Hematopoietic multipotent progenitor cell treated with erythropoietin and hydrocortisone succinate and interleukin-3 and kit ligand, for 17 days (in vitro differentiated cells): ENCODE measurements around the gene AMY2B.
"Not testable (repeated sequence)": the region's sequence is repeated elsewhere in the genome, so short reads cannot be mapped to it uniquely, and the experiment has no call there.

ENCODE experiments used
- DNase-seq: peaks from one replicate; pipeline ENCODE4 v3.0.0-alpha.2; 2015; ENCODE audit warnings: low spot score

Gene AMY2B

DNA sequence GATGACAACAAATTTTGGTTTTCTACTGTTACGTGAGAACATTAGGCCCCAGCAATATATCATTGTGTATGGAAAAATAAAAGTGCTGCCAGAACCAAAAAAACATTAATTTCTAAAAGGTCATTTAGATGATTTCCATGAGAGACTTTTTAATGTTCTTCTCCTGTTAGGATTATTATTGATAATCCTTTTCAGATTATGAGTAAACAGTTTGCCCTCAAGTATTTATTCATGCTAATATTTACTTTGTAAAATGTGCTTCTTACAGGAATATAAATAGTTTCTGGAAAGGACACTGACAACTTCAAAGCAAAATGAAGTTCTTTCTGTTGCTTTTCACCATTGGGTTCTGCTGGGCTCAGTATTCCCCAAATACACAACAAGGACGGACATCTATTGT is at the start of gene AMY2B:
Gene AMY2B (plus strand): TSS at position 301 of the 400 bp plus-strand sequence. CDS start 14 bp downstream, at position 315.
- DNase-seq = not testable (repeated sequence)

- DNase-seq = no peak
Observed at GRCh38 chr1:103523346-103523745, 48.0 kb upstream of the AMY2B start.

- peak; percentile 80 for DNase-seq
Observed at GRCh38 chr1:103525114-103525606, 46.2 kb upstream of the AMY2B start.

- DNase-seq = peak; percentile 95
Observed at GRCh38 chr1:103525607-103526507, 45.5 kb upstream of the AMY2B start, which contains the start of gene RNPC3. TSS of gene RNPC3 (plus strand) at chr1:103525699. CDS start at chr1:103526071, 372 bp downstream.

DNA sequence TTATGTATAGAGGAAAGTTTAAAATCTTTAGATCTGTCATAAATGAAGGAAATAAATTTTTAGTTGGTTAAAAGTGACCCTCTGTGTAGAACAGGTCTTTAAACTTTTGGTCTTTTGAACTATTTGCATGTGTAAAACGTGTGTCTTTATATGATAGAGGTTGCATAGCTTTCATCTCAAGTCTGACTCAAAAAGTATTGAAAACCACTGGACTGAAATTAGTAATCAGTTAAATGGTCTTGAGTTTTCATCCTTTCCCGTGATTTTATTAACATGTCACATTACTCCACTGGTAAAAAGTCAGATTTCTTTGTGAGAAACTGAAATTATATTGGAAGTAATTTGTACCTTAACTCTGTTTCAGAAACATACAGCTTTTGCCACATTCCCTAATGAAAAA is 44.1 kb upstream of the AMY2B start:
- no peak for DNase-seq

GRCh38 chr1:103529746-103530145 is 41.6 kb upstream of the AMY2B start:
- DNase-seq = peak; percentile 51

DNA sequence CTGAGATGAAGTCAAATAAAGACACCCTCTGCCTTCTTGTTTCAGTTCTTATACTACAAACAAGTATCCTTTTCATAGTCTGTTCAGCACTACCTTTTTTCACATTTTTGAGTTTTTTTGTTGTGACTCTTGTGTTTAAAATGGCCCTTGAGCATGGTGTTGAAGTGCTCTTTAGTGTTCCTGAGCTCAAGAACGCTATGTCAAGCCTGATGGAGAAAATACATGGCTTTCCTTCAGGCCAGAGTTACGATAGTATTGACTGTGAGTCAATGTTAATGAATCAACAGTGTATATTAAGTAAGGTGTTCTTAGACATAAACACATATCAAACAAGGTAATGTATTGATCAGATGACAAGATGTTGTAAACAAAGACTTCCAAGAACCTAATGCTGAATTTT is 33.2 kb upstream of the AMY2B start:
- DNase-seq = no peak

DNA sequence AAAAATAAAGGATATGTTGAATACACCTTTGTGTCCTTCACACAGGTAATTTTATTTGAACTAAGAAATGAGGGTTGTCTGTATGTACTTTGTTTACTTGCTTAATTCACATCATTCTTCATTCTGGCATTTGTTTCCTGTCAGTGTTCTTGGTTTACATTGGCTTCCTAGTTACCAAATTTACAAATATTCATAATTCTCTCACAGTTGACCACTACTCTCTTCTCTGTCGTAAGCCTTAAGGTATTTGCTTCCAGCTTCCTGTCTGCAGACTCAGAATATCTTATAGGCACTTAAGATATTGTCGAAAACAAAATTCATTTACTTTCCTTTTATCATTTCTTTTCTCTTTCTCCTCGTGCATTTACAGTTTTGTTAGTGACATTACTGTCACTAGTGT is 30.0 kb upstream of the AMY2B start:
- no peak for DNase-seq

GRCh38 chr1:103546496-103546895 is 24.9 kb upstream of the AMY2B start:
- no peak for DNase-seq

DNA sequence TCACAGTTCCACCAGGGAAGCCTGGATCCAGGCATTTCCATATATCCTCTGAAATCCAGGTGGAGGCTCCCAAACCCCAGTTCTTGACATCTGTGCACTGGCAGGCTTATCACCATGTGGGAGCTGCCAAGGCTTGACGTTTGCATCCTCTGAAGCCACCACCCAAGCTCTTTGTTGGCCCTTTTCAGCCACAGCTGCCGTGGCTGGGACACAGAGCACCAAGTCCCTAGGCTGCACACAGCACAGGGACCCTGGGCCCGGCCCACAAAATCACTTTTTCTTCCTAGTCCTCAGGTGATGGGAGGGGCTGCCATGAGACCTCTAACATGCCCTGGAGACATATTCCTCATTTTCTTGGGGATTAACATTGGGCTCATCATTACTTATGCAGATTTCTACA is 23.5 kb upstream of the AMY2B start:
- DNase-seq = no peak

DNA sequence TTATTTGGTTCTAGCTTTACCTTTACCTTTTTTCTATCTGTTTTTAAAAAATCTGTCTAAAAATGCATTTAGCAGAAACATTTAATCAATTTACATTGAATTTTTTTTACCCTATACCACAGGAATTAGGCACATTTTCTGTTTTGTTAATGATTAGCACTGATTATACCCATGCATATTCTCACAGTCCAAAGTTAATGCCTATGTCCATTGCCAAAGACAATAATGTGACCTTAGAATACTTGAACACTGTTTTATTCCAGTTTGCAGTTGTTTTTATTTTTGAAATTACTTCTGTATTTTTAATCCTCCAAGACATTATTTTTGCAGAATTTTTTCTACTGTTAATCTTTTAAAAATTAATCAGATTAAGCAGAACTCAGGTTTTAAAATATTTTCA is 11.0 kb upstream of the AMY2B start:
- DNase-seq = no peak

- not testable (repeated sequence) for DNase-seq
Observed at GRCh38 chr1:103561124-103561523, 10.3 kb upstream of the AMY2B start.

DNA sequence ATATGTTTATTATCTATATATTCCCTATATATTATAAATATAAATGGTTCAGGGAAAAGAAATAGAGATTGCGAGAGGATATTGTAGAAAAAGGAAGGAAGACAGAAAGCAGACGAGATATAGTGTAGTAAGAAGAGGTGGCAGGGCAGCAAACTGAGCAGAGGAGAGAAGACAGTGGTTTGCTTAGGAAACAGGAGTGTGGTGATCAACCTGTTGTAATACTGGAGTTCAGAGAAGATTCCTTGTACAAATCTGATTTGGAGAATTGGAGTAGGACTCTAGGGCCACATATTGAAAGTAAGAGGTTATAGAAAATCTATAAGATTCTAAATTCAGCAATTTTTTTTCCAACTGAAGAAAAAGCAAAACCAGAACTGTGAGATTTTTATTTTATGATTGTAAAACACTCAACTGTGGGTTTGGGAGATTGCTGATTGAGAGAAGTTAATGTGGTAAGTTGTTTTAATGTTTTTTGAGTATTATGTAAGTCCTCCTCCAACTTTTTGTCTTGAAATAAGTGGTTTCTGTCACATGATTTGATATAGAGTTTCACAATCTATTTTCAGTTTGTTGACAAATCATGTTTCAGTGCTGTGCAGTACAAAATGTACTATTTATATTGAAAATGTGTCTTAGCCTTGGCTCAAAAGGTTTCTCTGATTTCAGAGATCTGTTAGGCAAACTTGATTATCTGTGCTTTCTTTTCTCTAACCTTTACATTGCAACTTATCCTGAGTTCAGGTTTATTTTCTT is 9.6 kb upstream of the AMY2B start:
- DNase-seq = no peak

GRCh38 chr1:103563056-103563455 is 8.3 kb upstream of the AMY2B start:
- no peak for DNase-seq

DNA sequence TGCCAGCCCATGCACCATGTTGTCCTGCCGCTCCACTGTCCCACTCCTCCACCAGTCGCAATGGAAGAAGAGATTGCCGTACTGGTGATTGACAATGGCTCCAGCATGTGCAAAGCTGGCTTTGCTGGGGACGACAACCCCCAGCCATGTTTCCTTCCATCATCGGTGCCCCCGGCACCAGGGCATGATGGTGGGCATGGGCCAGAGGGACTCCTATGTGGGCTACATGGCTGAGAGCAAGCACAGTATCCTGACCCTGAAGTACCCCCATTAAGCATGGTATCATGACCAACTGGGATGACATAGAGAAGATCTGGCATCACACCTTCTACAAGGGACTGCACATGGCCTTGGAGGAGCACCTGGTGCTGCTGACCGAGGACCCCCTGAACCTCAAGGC is 1.9 kb upstream of the AMY2B start:
- no peak for DNase-seq

GRCh38 chr1:103576065-103576464 is 4.7 kb downstream of the AMY2B start:
- DNase-seq = no peak

- DNase-seq = not testable (repeated sequence)
Observed at GRCh38 chr1:103576784-103577183, 5.4 kb downstream of the AMY2B start.

DNA sequence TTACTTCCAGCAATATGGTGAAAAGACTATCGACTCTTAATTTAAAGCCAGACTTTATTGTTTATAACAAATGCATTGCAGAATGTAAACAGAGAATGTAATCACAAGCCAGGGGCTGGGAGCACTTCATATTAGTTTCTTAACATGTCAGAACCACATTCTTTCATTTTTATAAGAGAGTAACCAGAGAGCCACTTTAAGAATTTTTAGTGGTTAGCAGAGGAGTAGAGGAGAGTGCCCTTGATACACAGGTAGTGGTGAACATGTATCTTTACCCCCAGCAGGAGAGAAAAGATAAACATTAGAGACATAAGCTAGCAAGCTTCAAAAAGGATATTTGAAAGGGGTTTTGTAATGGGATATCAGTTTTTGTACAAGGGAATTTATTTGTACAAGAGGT is 11.1 kb downstream of the AMY2B start:
- DNase-seq = no peak

DNA sequence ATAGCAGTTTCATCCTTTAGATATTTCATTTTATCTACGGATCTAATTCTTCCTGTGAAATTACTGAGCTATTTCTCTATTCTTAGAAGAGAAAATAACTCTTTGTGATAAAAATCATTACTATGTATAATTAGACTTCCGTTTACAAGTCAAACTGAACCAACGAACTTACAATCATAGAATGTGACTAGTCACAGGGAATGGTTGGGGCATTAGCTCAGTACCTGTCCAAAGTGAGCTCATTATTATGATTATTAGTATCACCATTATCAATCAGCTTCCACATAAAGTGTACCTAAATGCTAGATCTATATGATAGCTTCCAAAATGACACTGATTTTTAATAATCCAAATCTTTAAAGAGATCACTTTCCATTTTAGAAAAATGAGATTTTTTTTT is 12.5 kb downstream of the AMY2B start:
- no peak for DNase-seq

- DNase-seq = no peak
Observed at GRCh38 chr1:103584537-103584936, 13.1 kb downstream of the AMY2B start.

DNA sequence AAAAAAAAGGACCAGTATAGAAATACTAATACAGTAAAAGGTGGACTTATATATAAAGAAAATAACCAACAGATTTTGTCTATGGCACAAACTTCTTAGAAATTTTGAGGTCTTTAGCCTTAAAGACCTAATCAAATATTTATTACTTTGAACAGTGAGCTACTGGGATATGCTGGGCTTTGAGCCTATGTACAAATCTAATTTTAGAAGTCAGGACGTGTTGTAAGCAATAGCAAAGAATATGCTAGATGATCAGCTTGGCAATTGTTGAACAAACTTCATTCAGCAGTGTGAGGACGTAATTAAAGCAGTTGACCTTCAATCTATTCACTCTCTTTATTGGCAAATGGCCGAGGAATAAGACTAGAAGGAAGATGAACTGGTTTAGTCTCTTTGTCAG is 31.4 kb downstream of the AMY2B start:
- DNase-seq = not testable (repeated sequence)

DNA sequence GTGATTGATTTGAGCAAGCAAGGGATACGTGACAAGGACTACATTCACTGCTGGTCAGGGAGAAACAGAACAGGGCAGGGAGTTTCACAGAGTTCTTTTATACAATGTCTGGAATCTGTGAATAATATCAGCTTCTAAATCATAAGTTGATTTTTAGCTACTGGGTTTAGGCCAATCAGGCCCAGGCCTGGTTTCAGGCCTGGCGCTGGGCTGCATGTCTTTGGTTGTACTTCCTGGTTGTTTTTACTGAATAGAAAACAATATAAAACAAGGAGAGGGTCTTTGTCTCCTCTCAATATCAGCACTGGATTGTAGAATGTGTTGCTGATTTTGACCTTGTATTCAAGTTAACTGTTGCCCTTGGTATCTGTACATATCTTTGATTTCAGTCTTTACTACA is 45.0 kb downstream of the AMY2B start:
- no peak for DNase-seq

DNA sequence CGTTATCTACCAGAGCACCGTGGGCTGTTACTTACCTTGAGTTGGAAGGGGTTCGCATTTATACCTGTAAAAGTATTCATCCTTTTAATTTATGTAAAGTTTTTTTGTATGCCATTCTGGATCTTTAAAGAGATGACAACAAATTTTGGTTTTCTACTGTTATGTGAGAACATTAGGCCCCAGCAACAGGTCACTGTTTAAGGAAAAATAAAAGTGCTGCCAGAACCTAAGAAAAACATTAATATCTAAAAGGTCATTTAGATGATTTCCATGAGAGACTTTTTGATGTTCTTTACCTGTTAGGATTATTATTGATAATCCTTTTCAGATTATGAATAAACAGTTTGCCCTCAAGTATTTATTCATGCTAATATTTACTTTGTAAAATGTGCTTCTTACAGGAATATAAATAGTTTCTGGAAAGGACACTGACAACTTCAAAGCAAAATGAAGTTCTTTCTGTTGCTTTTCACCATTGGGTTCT is 45.6 kb downstream of the AMY2B start, which contains the start of gene AMY2A:
Gene AMY2A (plus strand): TSS at position 434 of the 484 bp plus-strand sequence. CDS start 14 bp downstream, at position 448.
- not testable (repeated sequence) for DNase-seq
